GM19452 (cell line): ENCODE measurements around the gene GBGT1.

ENCODE experiments used
- ATAC-seq: cut with Tn5 transposase; IDR thresholded peaks from one replicate; pipeline ENCODE4 v1.9.1; 2021; ENCODE audit not compliant: unreplicated experiment

Gene GBGT1

GRCh38 chr9:133117271-133118178 lies 46.2 kb downstream of the GBGT1 start:
- ATAC-seq = no peak

DNA sequence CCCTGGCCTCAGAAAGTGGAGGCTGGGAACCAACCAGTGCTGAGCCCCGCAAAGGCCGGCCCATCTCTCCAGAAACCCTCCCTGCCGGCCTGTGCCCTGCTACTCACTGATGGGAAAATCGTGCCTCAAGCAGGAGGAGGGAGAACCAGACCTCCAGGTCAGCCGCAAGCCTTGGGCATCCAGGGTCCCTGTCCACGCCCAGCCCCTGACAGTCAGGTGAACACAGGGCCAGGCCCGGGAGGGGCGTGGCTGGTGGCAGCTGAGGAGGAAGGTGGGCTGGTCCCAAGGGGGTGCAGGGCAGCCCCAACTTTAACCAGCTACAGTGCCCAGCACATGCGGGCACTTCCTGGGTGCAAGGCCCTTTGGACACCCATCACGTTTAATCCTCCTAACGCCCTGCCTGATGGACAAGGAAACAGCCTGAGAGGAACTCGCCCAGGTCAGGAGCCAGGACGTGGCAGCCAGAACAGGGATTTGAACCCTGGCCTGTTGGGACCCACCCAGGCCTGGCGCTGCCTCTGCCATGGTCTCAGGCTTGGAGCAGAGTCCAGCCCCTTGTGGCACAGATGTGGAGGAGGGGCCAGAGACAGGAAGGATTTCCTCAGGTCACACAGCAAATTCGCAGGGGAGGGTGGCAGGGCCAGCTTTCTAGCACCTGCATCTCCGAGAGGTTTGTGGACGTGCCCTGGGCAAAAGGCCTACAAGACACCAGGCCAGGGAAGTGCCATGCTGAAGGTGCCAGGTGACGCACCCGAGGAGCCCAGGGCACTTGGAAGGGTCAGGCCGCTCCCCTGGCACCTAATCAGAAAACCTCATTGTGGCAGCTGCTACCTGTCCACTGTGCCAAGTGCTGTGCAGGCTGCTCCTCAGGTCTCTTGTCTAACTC lies 47.1 kb downstream of the GBGT1 start:
- ATAC-seq = no peak

- peak; percentile 62 for ATAC-seq
Observed at GRCh38 chr9:133115604-133116345, 47.9 kb downstream of the GBGT1 start.

DNA sequence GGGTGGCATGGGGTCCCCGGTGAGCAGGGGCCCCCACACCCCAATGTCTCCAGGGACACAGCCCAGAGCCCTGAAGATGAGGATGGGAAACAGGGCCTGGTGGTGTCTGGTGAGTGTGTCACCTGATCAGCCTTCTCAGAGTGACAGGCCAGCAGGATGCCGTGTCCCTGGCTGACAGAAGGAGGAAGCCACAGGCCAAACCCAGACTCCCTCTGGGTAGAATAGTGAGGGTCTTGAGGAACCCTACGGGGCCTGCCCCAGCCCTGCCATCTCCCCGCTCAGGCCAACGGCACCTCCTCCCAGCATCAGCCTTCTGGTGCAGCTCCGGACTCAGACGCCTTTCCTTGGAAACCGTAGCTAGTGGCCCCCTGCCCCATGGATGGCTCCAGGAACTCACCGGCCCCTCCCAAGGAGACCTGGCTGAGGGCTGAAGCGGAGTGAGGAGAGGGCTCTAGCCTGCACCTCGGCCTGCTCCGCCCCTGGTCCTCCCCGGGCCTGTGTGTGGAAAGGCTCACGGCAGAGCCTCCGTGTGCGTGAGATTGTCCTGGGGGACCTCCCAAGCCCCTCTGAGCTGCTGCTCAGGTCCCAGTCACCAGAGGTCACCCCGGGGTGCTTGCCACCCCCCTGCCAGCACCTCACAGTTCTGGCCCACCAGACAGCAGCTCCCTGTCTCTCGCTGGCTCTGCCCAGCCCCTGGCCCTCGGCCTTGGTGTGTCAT lies 48.7 kb downstream of the GBGT1 start:
- no peak for ATAC-seq

GRCh38 chr9:133113949-133114885 lies 49.5 kb downstream of the GBGT1 start:
- no peak for ATAC-seq

- ATAC-seq = no peak
Observed at GRCh38 chr9:133113163-133113948, 50.4 kb downstream of the GBGT1 start.

- no peak for ATAC-seq
Observed at GRCh38 chr9:133112663-133113026, 51.1 kb downstream of the GBGT1 start.

DNA sequence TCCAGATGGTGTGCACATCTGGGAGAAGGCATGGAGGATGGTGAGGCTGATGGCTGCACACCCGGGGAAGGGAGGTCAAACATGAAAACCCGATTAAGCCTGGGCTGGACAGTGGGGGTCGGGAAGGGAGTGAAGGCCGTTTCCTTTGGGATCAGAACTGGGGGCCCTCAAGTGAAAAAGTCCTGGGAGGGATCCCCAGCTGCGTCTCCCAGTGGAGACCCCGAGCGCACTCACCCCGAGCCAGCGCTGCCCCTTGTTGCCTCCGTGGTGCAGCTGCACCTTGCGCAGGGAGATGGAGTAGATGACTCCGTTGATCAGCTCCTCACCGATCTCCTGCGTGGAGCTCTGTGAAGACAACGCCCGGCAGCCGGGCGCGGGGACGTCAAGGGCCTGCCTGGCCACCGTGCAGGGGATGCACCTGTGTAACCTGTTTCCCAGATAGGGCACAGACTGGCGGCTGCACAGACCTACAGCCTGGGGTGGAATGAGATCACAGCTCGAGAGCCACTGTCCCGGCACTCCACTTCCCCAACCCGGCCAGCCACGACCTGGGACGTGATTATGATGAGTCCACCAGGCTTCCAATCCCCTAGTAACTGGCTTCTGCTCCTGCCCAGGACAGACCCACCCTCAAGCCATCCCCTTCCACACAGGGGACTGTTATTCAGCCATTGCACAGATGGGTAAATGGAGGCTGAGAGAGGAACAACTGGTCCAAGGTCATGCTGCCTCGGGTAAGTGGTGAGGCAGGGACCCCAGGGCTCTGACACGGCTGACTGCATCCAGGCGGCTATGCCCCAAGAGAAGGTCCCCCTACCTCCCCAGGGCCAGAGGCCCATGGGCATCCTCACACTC lies 51.7 kb downstream of the GBGT1 start:
- ATAC-seq = no peak

DNA sequence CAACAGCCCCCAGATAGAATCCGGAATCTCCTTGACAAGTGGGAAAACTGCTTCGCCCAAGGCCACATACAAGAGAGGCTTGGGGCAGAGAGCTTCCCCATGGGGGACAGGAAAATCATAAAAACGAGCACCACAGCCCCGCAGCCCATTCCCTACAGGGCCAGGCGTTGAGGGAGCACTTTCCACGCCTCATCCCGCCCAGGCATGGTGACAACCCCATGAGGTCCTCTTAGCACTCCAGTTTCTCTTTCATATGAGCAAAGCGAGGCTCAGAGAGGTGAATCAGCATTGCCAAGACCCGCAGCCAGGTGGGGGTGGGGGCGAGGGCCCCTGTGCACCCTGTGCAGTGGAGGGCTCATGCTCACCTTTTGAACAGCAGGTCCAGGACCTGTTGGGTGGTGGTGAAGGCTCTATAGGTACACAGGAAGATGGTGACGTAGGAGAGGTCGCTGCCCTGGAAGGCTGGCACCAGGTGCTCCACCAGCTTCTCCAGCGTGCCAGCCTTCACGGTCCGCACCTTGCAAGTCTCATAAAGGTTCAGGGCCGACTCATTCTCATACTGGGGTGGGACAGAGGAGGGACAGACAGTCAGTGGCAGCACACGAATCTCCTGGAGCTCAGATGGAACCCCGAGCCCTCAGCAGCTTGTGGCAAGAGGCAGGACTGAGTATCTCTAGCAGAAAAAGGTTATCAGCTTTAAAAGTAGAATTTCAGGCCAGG lies 53.6 kb downstream of the GBGT1 start:
- no peak for ATAC-seq

GRCh38 chr9:133108794-133109641 lies 54.7 kb downstream of the GBGT1 start:
- ATAC-seq = no peak

DNA sequence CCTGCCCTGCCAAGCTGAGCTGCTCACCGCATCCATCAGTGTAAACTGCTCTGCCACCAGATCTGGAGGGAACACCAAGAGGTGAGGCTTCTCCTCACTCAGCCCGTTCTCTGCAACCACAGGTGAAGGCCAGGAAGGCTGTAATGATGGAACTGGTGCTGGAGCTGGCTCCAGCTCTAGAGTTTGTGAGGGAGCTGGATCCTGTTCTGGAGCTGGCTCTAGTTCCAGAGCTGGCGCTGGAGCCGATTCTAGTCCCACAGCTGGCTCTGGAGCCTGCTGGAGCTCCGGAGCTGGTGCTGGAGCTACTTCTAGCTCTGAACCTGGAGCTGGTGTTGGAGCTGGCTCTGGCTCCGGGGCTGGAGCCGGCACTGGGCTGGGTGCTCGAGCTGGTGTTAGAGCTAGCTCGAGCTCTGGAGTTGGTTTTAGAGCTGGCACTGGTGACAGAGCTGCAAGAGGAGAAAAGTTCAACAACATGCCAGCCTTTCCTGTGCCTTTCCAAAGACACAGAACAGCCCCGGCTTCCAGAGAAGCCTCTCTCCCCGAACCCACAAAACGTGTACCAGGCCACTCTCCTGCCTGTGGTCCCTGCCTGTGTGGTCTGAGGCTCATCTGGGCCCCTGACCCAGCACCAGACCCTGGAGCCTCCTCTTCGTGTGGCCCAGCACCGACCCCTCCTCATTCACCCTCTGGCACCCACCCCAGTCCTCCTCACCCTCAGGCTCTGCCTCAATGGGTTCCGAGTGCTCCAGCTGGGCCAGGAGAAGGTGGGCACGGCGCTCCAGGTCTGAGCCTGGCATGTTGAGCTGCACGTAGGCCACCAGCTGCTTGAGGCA lies 55.5 kb downstream of the GBGT1 start:
- no peak for ATAC-seq

GRCh38 chr9:133107245-133107722 lies 56.4 kb downstream of the GBGT1 start:
- no peak for ATAC-seq

- ATAC-seq = no peak
Observed at GRCh38 chr9:133106511-133107244, 57.0 kb downstream of the GBGT1 start.

- ATAC-seq = no peak
Observed at GRCh38 chr9:133105461-133105770, 58.3 kb downstream of the GBGT1 start.
